GM10266 (cell line): ENCODE results near the gene SYN1.

Experiments used
- DNase-seq: peaks from one replicate; pipeline ENCODE4 v3.0.0; 2012; ENCODE audit errors: extremely low spot score
- TF ChIP-seq, protein P1 (sequence below): IDR thresholded peaks from 2 replicates; pipeline ENCODE4 v1.5.1; 2012; ENCODE audit warnings: mild to moderate bottlenecking, low read depth; ENCODE audit not compliant: control insufficient read depth, insufficient read depth; ENCODE audit errors: missing control alignments

The SYN1 gene

GRCh38 chrX:47586043-47586787, 33.4 kb downstream of the SYN1 start:
- no peak for DNase-seq
- TF ChIP-seq, protein P1, sequence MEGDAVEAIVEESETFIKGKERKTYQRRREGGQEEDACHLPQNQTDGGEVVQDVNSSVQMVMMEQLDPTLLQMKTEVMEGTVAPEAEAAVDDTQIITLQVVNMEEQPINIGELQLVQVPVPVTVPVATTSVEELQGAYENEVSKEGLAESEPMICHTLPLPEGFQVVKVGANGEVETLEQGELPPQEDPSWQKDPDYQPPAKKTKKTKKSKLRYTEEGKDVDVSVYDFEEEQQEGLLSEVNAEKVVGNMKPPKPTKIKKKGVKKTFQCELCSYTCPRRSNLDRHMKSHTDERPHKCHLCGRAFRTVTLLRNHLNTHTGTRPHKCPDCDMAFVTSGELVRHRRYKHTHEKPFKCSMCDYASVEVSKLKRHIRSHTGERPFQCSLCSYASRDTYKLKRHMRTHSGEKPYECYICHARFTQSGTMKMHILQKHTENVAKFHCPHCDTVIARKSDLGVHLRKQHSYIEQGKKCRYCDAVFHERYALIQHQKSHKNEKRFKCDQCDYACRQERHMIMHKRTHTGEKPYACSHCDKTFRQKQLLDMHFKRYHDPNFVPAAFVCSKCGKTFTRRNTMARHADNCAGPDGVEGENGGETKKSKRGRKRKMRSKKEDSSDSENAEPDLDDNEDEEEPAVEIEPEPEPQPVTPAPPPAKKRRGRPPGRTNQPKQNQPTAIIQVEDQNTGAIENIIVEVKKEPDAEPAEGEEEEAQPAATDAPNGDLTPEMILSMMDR = no peak

GRCh38 chrX:47585273-47585672, 34.4 kb downstream of the SYN1 start:
- no peak for DNase-seq
- TF ChIP-seq, protein P1 = no peak

DNA sequence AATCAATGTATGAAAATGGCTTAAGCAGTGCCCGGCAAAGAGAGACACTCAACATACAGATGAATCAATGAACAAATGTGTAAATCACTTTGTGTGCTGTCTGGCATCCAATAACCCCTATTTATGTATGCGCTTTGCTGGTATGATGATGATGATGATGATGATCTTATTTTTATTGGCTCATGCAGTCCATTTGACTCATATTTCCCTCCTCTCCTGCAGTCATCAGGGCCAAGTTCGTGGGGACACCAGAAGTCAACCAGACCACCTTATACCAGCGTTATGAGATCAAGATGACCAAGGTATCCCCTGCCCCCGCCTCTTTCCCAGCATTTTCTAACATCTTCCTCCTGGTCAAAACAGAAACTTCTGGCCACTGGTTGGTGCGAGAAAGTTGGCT, 34.9 kb downstream of the SYN1 start:
- DNase-seq = no peak
- TF ChIP-seq, protein P1 = no peak

GRCh38 chrX:47583240-47583861, 36.3 kb downstream of the SYN1 start:
- no peak for DNase-seq
- TF ChIP-seq, protein P1 = no peak

GRCh38 chrX:47581731-47582647, 37.7 kb downstream of the SYN1 start, which contains the start of gene TIMP1:
Gene TIMP1, plus strand, starts transcription at chrX:47582436. Its CDS starts 980 bp downstream, at chrX:47583416.
- DNase-seq = peak; percentile 80
- TF ChIP-seq, protein P1 = no peak

DNA sequence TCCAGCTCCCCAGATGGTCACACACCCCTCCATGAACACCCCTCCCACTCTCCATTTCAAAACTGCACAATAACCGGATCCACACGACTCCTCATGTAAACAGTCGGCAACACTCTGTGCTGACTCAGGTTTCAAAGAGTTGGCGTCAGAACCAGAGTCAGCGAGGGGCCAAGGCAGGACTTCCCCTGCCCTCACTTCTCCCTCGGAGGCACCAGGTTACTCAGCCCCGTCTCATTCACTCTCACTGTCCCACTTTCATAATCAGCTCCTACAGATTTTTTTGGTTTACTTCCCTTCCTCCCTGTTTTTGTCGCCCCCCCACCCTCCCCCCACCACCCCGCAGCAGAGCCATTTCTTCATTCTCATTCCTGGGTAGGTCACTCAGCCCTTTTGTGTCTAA, 40.1 kb downstream of the SYN1 start:
- peak; percentile 59 for DNase-seq
- TF ChIP-seq, protein P1 = no peak

DNA sequence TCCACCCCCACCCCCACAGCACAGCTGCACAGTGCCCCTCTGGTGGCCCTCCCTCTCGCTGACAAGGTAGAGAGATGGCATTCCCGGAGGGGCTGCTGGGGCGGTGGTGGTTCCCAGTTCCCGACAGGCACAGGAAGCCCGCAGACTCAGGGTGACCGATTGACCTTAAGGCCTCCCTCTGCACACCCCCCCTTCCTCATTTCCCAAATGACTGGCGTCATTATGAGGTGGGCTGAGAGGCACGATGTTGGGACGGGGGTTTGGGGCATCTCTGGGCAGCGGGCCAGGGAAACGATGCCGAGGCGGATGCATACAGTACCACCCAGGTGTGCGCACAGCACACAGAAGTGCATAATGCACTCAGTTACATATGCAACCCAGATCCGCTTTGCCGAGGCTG, 41.0 kb downstream of the SYN1 start:
- no peak for DNase-seq
- TF ChIP-seq, protein P1 = no peak
